ENCODE measurements around the gene FNIP1.

GRCh38 chr5:131709043-131709442, 87.8 kb downstream of the FNIP1 start:
- TF ChIP-seq, protein P1, sequence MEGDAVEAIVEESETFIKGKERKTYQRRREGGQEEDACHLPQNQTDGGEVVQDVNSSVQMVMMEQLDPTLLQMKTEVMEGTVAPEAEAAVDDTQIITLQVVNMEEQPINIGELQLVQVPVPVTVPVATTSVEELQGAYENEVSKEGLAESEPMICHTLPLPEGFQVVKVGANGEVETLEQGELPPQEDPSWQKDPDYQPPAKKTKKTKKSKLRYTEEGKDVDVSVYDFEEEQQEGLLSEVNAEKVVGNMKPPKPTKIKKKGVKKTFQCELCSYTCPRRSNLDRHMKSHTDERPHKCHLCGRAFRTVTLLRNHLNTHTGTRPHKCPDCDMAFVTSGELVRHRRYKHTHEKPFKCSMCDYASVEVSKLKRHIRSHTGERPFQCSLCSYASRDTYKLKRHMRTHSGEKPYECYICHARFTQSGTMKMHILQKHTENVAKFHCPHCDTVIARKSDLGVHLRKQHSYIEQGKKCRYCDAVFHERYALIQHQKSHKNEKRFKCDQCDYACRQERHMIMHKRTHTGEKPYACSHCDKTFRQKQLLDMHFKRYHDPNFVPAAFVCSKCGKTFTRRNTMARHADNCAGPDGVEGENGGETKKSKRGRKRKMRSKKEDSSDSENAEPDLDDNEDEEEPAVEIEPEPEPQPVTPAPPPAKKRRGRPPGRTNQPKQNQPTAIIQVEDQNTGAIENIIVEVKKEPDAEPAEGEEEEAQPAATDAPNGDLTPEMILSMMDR (IDR thresholded peaks at IDR 0.05; ENCODE audit: control extremely low read depth in 1 of 3, insufficient read depth in 1 of 3, low read depth in 1 of 3, low read length in 3 of 3): no peak
- no peak for TF ChIP-seq CHD2 (IDR thresholded peaks at IDR 0.05; ENCODE audit: low read length)
- no peak for TF ChIP-seq EZH2 (IDR thresholded peaks at IDR 0.05; ENCODE audit: low read depth, low read length, severe bottlenecking)
- TF ChIP-seq POLR2A (IDR thresholded peaks at IDR 0.05; ENCODE audit: control extremely low read depth in 1 of 2, low read depth in 2 of 2, low read length in 2 of 2): no peak
- no peak for TF ChIP-seq POLR2AphosphoS5 (IDR thresholded peaks at IDR 0.05; ENCODE audit: low read depth, low read length)
